Upper lobe of left lung (tissue), 4 donors: ENCODE results near the gene DAPK2.

Source experiments
- CTCF ChIP-seq, 6 experiments: fragments of 450-650 bp in 4 of 6; fragments of 200-600 bp in 2 of 6; sonication (generic) in 2 of 6; IDR thresholded peaks; one replicate each; pipeline ENCODE4 v1.5.1; 2016 to 2019; ENCODE audit warnings: antibody characterized with exemption in 6 of 6
- EP300 ChIP-seq, 4 donors: sonication (generic); formaldehyde crosslinking; IDR thresholded peaks; one replicate each; pipeline ENCODE4 v1.5.1; 2017; ENCODE audit warnings: antibody characterized with exemption in 4 of 4, control low read depth in 2 of 4
- POLR2A ChIP-seq, 4 donors: fragments of 450-650 bp; IDR thresholded peaks; one replicate each; pipeline ENCODE4 v1.5.1; 2016 to 2017; ENCODE audit warnings: antibody characterized with exemption in 4 of 4, mild to moderate bottlenecking in 2 of 4
- POLR2AphosphoS5 ChIP-seq, 2 donors: sonication (generic); formaldehyde crosslinking; IDR thresholded peaks; one replicate each; pipeline ENCODE4 v1.5.1; 2017; ENCODE audit warnings: antibody characterized with exemption in 2 of 2

- TF ChIP-seq POLR2A (IDR thresholded peaks at IDR 0.05) (no peak), CTCF (IDR thresholded peaks at IDR 0.05) (no peak), EP300 (IDR thresholded peaks at IDR 0.05) (no peak), POLR2AphosphoS5 (IDR thresholded peaks at IDR 0.05) (no peak)
These were observed 146.0 kb downstream of the DAPK2 start for GRCh38 chr15:63900306-63900705.
